Occipital lobe (tissue), 2 donors: Measurements from ENCODE around the gene MPG. TPM values are rescaled to one million over a fixed set of nuclear protein-coding genes. Genes with fewer than 3 reads are reported as not detected.

ENCODE experiments used
- DNase-seq: peaks from one replicate; lab custom pipeline; 2025; lab: John Stamatoyannopoulos, UW
- total RNA-seq: library from RNA; depleted of rRNA; stranded (reverse); fragments of >200 nt; gene quantifications from one replicate; pipeline ENCODE4 v1.2.3, GENCODE V29; 2014

The MPG gene
- total RNA-seq, 1 donor from 2014 or later, result 50.7 TPM

- no peak for DNase-seq
Observed at GRCh38 chr16:50769-51591, 27.0 kb upstream of the MPG start.

- DNase-seq, result peak; percentile 97
Observed at GRCh38 chr16:53346-54236, 24.4 kb upstream of the MPG start, which contains the start of the genes POLR3K and SNRNP25. POLR3K (minus strand) TSS chr16:53608; CDS start chr16:53586, 22 bp downstream. SNRNP25 (plus strand) TSS chr16:53828; CDS start chr16:54017, 189 bp downstream.

- no peak for DNase-seq
Observed at GRCh38 chr16:54237-54581, 23.8 kb upstream of the MPG start.

- no peak for DNase-seq
Observed at GRCh38 chr16:55571-56136, 22.4 kb upstream of the MPG start.

- DNase-seq, result no peak
Observed at GRCh38 chr16:56231-56927, 21.6 kb upstream of the MPG start.

- DNase-seq, result no peak
Observed at GRCh38 chr16:57711-58110, 20.3 kb upstream of the MPG start.

GRCh38 chr16:58491-59439, 19.3 kb upstream of the MPG start:
- DNase-seq, result no peak

GRCh38 chr16:59440-60059, 18.5 kb upstream of the MPG start:
- no peak for DNase-seq

- no peak for DNase-seq
Observed at GRCh38 chr16:60166-60565, 17.9 kb upstream of the MPG start.

- DNase-seq, result no peak
Observed at GRCh38 chr16:60929-61878, 16.8 kb upstream of the MPG start.

- DNase-seq, result no peak
Observed at GRCh38 chr16:61879-62281, 16.1 kb upstream of the MPG start.

GRCh38 chr16:62283-62967, 15.6 kb upstream of the MPG start:
- DNase-seq, result no peak

GRCh38 chr16:62968-63391, 15.0 kb upstream of the MPG start:
- no peak for DNase-seq

GRCh38 chr16:63466-63865, 14.6 kb upstream of the MPG start:
- no peak for DNase-seq

GRCh38 chr16:63998-64913, 13.8 kb upstream of the MPG start:
- no peak for DNase-seq

- no peak for DNase-seq
Observed at GRCh38 chr16:64914-65255, 13.1 kb upstream of the MPG start.

GRCh38 chr16:65745-66144, 12.3 kb upstream of the MPG start:
- peak; percentile 47 for DNase-seq
